Adrenal gland (tissue), 12 donors: ENCODE results near the gene SYCE1L. TPM values are rescaled to one million over a fixed set of nuclear protein-coding genes. Genes with fewer than 3 reads are reported as not detected.

ENCODE experiments used
- DNase-seq, 7 donors: peaks; one replicate each; pipeline ENCODE4 v3.0.0-alpha.2; 2019 to 2020
- H3K27ac ChIP-seq, 5 donors: fragments of 200-600 bp; sonication (generic) in 4 of 5; 1 replicate in 3 of 5; 2 replicates in 2 of 5; pipeline versions ENCODE4 v1.5.1 to v1.8.0; 2016 to 2020; ENCODE audit warnings: mild to moderate bottlenecking in 1 of 5
- H3K27me3 ChIP-seq: fragments of 200-600 bp; 2 replicates; pipeline ENCODE4 v1.8.0; 2021
- H3K36me3 ChIP-seq, 2 donors: fragments of 200-600 bp; replicated peaks in 1 of 2; 1 replicate in 1 of 2; 2 replicates in 1 of 2; pipeline versions ENCODE4 v1.5.1 to v1.8.0; 2018 to 2022
- H3K4me1 ChIP-seq, 2 donors: fragments of 200-600 bp; replicated peaks in 1 of 2; 1 replicate in 1 of 2; 2 replicates in 1 of 2; pipeline versions ENCODE4 v1.5.1 to v1.8.0; 2018 to 2021
- H3K4me3 ChIP-seq, 4 donors: fragments of 200-600 bp; sonication (generic) in 3 of 4; one replicate each; pipeline ENCODE4 v1.5.1; 2016 to 2018
- H3K9me3 ChIP-seq, 3 donors: fragments of 200-600 bp; sonication (generic) in 1 of 3; replicated peaks in 1 of 3; 1 replicate in 2 of 3; 2 replicates in 1 of 3; pipeline versions ENCODE4 v1.5.1 to v1.8.0; 2016 to 2021
- CTCF ChIP-seq, 6 experiments: fragments of 450-650 bp in 4 of 6; fragments of 200-600 bp in 2 of 6; sonication (generic) in 1 of 6; IDR thresholded peaks; 1 replicate in 5 of 6; 2 replicates in 1 of 6; pipeline versions ENCODE4 v1.5.1 to v1.8.0; 2016 to 2021; ENCODE audit warnings: antibody characterized with exemption in 6 of 6, mild to moderate bottlenecking in 2 of 6, moderate library complexity in 1 of 6
- POLR2A ChIP-seq, 2 donors: fragments of 450-650 bp; IDR thresholded peaks; one replicate each; pipeline ENCODE4 v1.6.1; 2017; ENCODE audit warnings: antibody characterized with exemption in 2 of 2, mild to moderate bottlenecking in 2 of 2, moderate library complexity in 1 of 2
- WGBS, 4 donors: extraction: QIAGEN DNeasy Blood & Tissue Kit in 2 of 4; methylation state at CpG; one replicate each; pipeline versions ENCODE4 v1.1.5 to v1.1.7; 2013 to 2017; 5-methylcytosine and 5-hydroxymethylcytosine counted together
- intact Hi-C, 2 donors: fragments of 100-400 bp; cut with DNase I; formaldehyde crosslinking; loops; one replicate each; pipeline versions ENCODE4 v1.14.1 to v1.15.0; 2022 to 2023
- polyA plus RNA-seq, 3 donors: library from polyadenylated mRNA; stranded (reverse); fragments of 200-250 nt in 2 of 3; fragments of 350-450 nt in 1 of 3; fragmentation: Illumina TruSeq in 1 of 3; extraction: RNeasy Lipid Tissue Mini Kit (QIAGEN cat#74804) in 1 of 3; gene quantifications; one replicate each; pipeline ENCODE4 v1.2.3, GENCODE V29; 2013 to 2014
- total RNA-seq, 9 donors: library from RNA; depleted of rRNA in 4 of 9; stranded (reverse); fragments of >200 nt in 4 of 9; fragments of 120-200 nt in 1 of 9; fragmentation: NEBNext Ultra II Directional in 1 of 9; extraction: Animal tissue kit (Norgen Biotek cat#: 25700) in 1 of 9; gene quantifications; one replicate each; pipeline versions ENCODE4 v1.1.0 to v1.2.4, GENCODE V29; 2013 to 2023
- donor health status: healthy with polysubstance abuse.
- donor health status: Bipolar disorder and iron deficiency.
- donor health status: DM: yes; HTN: yes; CAD: no.
- donor health status: DM: no; HTN: no; CAD: no.
- donor health status: DM: no; HTN: no; CAD: no.
- donor health status: DM: yes; HTN: yes; CAD: no.

SYCE1L gene
- total and polyA plus RNA-seq, 12 donors = 0.42 to 10.8 (median 2.2) TPM; not detected in 3

GRCh38 chr16:77207030-77207429 is 7.8 kb downstream of the SYCE1L start:
- Histone ChIP-seq H3K36me3 (no peaks in the 10 kb centered on the region), H3K4me3 (no peak overlapping the region), H3K27ac (no peak overlapping the region), H3K9me3 (no peaks in the 10 kb centered on the region), H3K27me3 (no peaks in the 10 kb centered on the region), H3K4me1 (peaks cover 0 to 2% of the 10 kb centered on the region in 2 donors)
- TF ChIP-seq CTCF (IDR thresholded peaks at IDR 0.05) = no peak
- no peak for TF ChIP-seq POLR2A (IDR thresholded peaks at IDR 0.05)
- no peak for DNase-seq
- intact Hi-C loops = no loop called here
- 37 to 68% (median 55%) methylated on average over 5 of the region's 5 CpGs for WGBS, 4 donors

- no peaks in the 10 kb centered on the region for H3K36me3 ChIP-seq
- no peak overlapping the region for H3K27ac ChIP-seq
- H3K4me3 ChIP-seq = no peak overlapping the region
- intact Hi-C loops = no loop called here
- no peak for DNase-seq
- 67 to 82% (median 77%) methylated on average over 3 of the region's 3 CpGs for WGBS, 4 donors
- H3K27me3 ChIP-seq = no peaks in the 10 kb centered on the region
- H3K4me1 ChIP-seq = peaks cover 0 to 12% of the 10 kb centered on the region in 2 donors
- no peaks in the 10 kb centered on the region for H3K9me3 ChIP-seq
- TF ChIP-seq CTCF (IDR thresholded peaks at IDR 0.05) (no peak), POLR2A (IDR thresholded peaks at IDR 0.05) (no peak)
These were observed 9.2 kb downstream of the SYCE1L start for GRCh38 chr16:77208382-77208781.

- Histone ChIP-seq H3K27ac (peak overlapping the region in 2 of 5 donors; percentile 47 to 59), H3K27me3 (no peaks in the 10 kb centered on the region), H3K9me3 (no peaks in the 10 kb centered on the region), H3K4me3 (peak overlapping the region; percentile 26 to 62 (median 36)), H3K4me1 (peaks cover 0 to 12% of the 10 kb centered on the region in 2 donors), H3K36me3 (no peaks in the 10 kb centered on the region)
- WGBS, 4 donors = 2 to 11% (median 3%) methylated on average over 13 to 66 of the region's 66 CpGs
- no peak for TF ChIP-seq CTCF (IDR thresholded peaks at IDR 0.05)
- TF ChIP-seq POLR2A (IDR thresholded peaks at IDR 0.05) = no peak
- intact Hi-C loops = no loop called here
- DNase-seq = peak in 4 of 7 donors; percentile 22 to 41 (median 38)
These were observed 12.9 kb downstream of the SYCE1L start for GRCh38 chr16:77211880-77212740.

- H3K36me3 ChIP-seq = no peaks in the 10 kb centered on the region
- intact Hi-C loops = no loop called here
- no peaks in the 10 kb centered on the region for H3K27me3 ChIP-seq
- H3K27ac ChIP-seq = peak overlapping the region in 2 of 5 donors; percentile 47 to 59
- TF ChIP-seq CTCF (IDR thresholded peaks at IDR 0.05) (no peak), POLR2A (IDR thresholded peaks at IDR 0.05) (no peak)
- H3K4me3 ChIP-seq = peak overlapping the region; percentile 26 to 62 (median 36)
- DNase-seq = peak in 6 of 7 donors; percentile 43 to 64 (median 56)
- peaks cover 0 to 12% of the 10 kb centered on the region in 2 donors for H3K4me1 ChIP-seq
- 15 to 58% (median 35%) methylated on average over 10 to 62 of the region's 62 CpGs for WGBS, 4 donors
- H3K9me3 ChIP-seq = no peaks in the 10 kb centered on the region
These were observed 13.7 kb downstream of the SYCE1L start for GRCh38 chr16:77212741-77213541.
